ENCODE results near the gene RAB37. TPM values are rescaled to one million over a fixed set of nuclear protein-coding genes. Genes with fewer than 3 reads are reported as not detected.

RAB37 gene
- total and polyA plus RNA-seq, 7 experiments from 2014 or later, result 23.6 to 58.5 (median 30.7) TPM

DNA sequence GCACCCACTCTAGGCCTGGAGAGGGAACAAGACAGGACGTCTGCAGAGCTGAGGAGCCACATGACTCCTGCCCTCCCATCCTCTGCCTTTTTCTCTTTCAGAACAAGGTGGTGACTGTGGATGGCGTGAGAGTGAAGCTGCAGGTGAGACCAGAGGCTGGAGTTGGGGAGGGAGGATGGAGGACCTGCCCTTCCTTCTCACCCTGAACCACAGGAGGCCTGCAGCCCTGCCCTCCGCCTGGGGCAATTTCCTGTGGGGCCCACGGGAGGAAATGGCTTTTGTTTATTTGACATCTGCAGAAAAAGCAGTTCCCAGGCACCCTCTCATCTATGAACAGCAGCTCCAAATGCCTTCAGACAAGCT is 5.1 kb downstream of the RAB37 start:
- peak overlapping the region; percentile 88 to 99 (median 95) for H3K27ac Mint-ChIP-seq
- Histone ChIP-seq H3K4me1 (ENCODE audit: control insufficient read depth in 2 of 2, insufficient read depth in 2 of 2, low read length in 2 of 2) (peaks cover 80 to 83% of the 10 kb centered on the region in 2 donors), H3K27me3 (ENCODE audit: control insufficient read depth in 2 of 2, insufficient read depth in 2 of 2, low read length in 2 of 2) (no peaks in the 10 kb centered on the region), H3K9me3 (ENCODE audit: control insufficient read depth in 2 of 3, low read length in 3 of 3) (no peaks in the 10 kb centered on the region), H3K36me3 (ENCODE audit: control insufficient read depth in 2 of 3, insufficient read depth in 3 of 3, low read length in 3 of 3) (no peaks in the 10 kb centered on the region), H3K4me3 (ENCODE audit: low read length) (peak overlapping the region; percentile 10), H3K27ac (ENCODE audit: low read depth, low read length) (peak overlapping the region; percentile 63)
- CTCF ChIA-PET, result interaction anchor here (0.6 to 2.5 kb wide), 10 partner anchors 11 to 585 kb away, joined by 3 to 26 read pairs (median 6); no protein-coding TSS in a partner anchor
- POLR2A ChIA-PET, result interaction anchor here (0.7 to 3.2 kb wide), 8 partner anchors 9 to 158 kb away, joined by 3 to 27 read pairs (median 8); partner anchors contain the start of gene NAT9
- DNase-seq, result peak in 5 of 9 donors; percentile 42 to 65 (median 45)
- ATAC-seq, result peak; percentile 17
- intact Hi-C loops (cut with micrococcal nuclease), result loop anchor here in 1 of 2 donors (5.0 to 10.0 kb wide), 2 partner anchors 215 to 443 kb away; partner anchors contain the start of gene SUMO2
- peak overlapping the region; percentile 64 to 90 (median 84) for H3K4me3 Mint-ChIP-seq
- H3K27me3 Mint-ChIP-seq, result no peaks in the 10 kb centered on the region
- H3K9me3 Mint-ChIP-seq, result peaks cover 0 to 2% (median 0%) of the 10 kb centered on the region in 11 donors
- peaks cover 0 to 35% (median 0%) of the 10 kb centered on the region in 5 donors for H3K36me3 Mint-ChIP-seq
- H3K4me1 Mint-ChIP-seq, result peaks cover 71 to 93% (median 82%) of the 10 kb centered on the region in 7 donors

DNA sequence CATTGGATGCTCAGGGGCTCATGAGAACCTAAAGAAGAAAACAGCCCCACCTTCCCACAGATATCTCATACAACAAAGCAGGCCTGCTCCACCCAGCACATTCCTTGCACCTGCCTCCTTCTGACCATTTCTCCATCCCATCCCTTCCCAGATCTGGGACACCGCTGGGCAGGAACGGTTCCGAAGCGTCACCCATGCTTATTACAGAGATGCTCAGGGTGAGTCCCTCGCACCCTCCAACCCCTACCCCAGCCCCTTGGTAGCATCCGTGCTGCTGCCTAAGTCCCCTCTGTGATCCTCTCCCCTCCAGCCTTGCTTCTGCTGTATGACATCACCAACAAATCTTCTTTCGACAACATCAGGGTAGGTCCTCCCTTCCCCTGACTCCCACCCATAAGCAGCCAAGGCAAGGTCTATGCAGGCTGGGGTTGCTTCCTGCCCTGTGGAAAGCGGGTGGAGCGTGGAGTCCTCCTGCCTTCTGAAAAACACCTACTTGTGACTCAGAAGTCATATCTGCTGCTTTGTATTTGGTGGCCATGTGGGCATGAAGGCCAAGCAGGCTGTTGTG is 6.0 kb downstream of the RAB37 start:
- POLR2A ChIA-PET, result interaction anchor here (0.7 to 3.2 kb wide), 7 partner anchors 8 to 157 kb away, joined by 3 to 27 read pairs (median 8); no protein-coding TSS in a partner anchor

DNA sequence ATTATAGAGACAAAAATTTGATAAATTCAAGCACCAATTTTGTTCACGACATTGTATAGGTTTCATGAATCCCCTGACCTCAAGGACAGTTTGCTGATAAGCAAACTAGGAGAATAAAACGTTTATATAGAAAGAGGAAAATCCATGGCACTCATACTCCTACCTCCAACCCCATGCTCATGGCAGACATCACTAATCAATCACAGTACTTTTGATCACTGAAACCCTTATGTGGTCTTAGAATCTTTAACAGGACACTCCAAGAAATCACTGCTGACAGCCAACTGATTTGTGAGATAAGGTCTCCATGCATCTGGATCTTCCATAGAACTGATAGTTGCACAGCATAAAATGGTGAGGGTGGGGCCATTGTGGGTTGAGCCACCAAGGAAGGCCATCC is 6.7 kb downstream of the RAB37 start:
- Mint-ChIP-seq H3K27ac (peak overlapping the region; percentile 46 to 99 (median 94)), H3K4me1 (peaks cover 61 to 86% (median 78%) of the 10 kb centered on the region in 7 donors), H3K4me3 (peak overlapping the region; percentile 52 to 90 (median 80)), H3K36me3 (peaks cover 0 to 34% (median 0%) of the 10 kb centered on the region in 5 donors), H3K9me3 (peaks cover 0 to 3% (median 0%) of the 10 kb centered on the region in 11 donors), H3K27me3 (no peaks in the 10 kb centered on the region)
- peaks cover 79 to 83% of the 10 kb centered on the region in 2 donors for H3K4me1 ChIP-seq (ENCODE audit: control insufficient read depth in 2 of 2, insufficient read depth in 2 of 2, low read length in 2 of 2)
- H3K9me3 ChIP-seq (ENCODE audit: control insufficient read depth in 2 of 3, low read length in 3 of 3), result no peaks in the 10 kb centered on the region
- H3K27me3 ChIP-seq (ENCODE audit: control insufficient read depth in 2 of 2, insufficient read depth in 2 of 2, low read length in 2 of 2), result no peaks in the 10 kb centered on the region
- peaks cover 0 to 4% (median 0%) of the 10 kb centered on the region in 3 experiments for H3K36me3 ChIP-seq (ENCODE audit: control insufficient read depth in 2 of 3, insufficient read depth in 3 of 3, low read length in 3 of 3)
- ATAC-seq (no peak), DNase-seq (no peak)
- ChIA-PET POLR2A (interaction anchor here (4.6 to 20.3 kb wide), 2 partner anchors 15 to 31 kb away, joined by 34 to 372 read pairs; partner anchors contain the start of gene NAT9), CTCF (interaction anchor here (1.0 to 4.7 kb wide), 7 partner anchors 14 to 118 kb away, joined by 3 to 56 read pairs (median 20); partner anchors contain the start of gene NAT9)
- intact Hi-C loops (cut with micrococcal nuclease), result loop anchor here (1.0 to 10.0 kb wide), 8 partner anchors 15 to 441 kb away; partner anchors contain the start of gene SUMO2 (in 1 of the 2)
- peak overlapping the region; percentile 60 for H3K27ac ChIP-seq (ENCODE audit: low read depth, low read length)
- peak overlapping the region; percentile 19 for H3K4me3 ChIP-seq (ENCODE audit: low read length)

More for the DNA sequence above, 6.0 kb downstream of the RAB37 start:
- no peak for DNase-seq
- Mint-ChIP-seq H3K27me3 (no peaks in the 10 kb centered on the region), H3K4me3 (peak overlapping the region; percentile 69 to 90 (median 82)), H3K9me3 (peaks cover 0 to 3% (median 0%) of the 10 kb centered on the region in 11 donors), H3K36me3 (peaks cover 0 to 35% (median 0%) of the 10 kb centered on the region in 5 donors), H3K27ac (peak overlapping the region; percentile 88 to 99 (median 95)), H3K4me1 (peaks cover 68 to 93% (median 85%) of the 10 kb centered on the region in 7 donors)
- CTCF ChIA-PET, result interaction anchor here (1.0 to 2.5 kb wide), 7 partner anchors 10 to 121 kb away, joined by 3 to 26 read pairs (median 8); no protein-coding TSS in a partner anchor
- peak overlapping the region; percentile 60 for H3K27ac ChIP-seq (ENCODE audit: low read depth, low read length)
- peaks cover 85 to 88% of the 10 kb centered on the region in 2 donors for H3K4me1 ChIP-seq (ENCODE audit: control insufficient read depth in 2 of 2, insufficient read depth in 2 of 2, low read length in 2 of 2)
- intact Hi-C loops (cut with micrococcal nuclease), result loop anchor here in 1 of 2 donors (5.0 to 10.0 kb wide), 2 partner anchors 214 to 442 kb away; partner anchors contain the start of gene SUMO2
- H3K4me3 ChIP-seq (ENCODE audit: low read length), result peak overlapping the region; percentile 19
- no peaks in the 10 kb centered on the region for H3K27me3 ChIP-seq (ENCODE audit: control insufficient read depth in 2 of 2, insufficient read depth in 2 of 2, low read length in 2 of 2)
- H3K9me3 ChIP-seq (ENCODE audit: control insufficient read depth in 2 of 3, low read length in 3 of 3), result no peaks in the 10 kb centered on the region
- H3K36me3 ChIP-seq (ENCODE audit: control insufficient read depth in 2 of 3, insufficient read depth in 3 of 3, low read length in 3 of 3), result no peaks in the 10 kb centered on the region
- no peak for ATAC-seq

DNA sequence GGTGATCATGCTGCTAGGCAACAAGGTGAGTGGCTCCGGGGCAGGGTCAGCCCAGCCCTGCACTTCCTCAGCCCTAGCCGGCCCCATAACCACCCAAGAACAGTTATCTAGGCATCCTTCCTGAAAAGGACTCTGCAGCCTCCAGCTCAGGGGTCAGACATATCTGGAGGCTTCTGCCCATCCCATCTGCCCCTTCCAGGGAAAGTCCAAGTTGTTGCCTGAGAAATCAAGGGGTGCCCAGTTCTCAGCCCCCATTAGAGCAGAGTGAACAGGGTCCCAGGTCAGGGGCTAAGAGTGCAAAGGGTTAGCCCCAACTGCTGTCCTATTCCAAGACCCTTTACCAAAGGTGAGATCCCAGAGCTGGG is 7.3 kb downstream of the RAB37 start:
- H3K27me3 Mint-ChIP-seq, result no peaks in the 10 kb centered on the region
- Histone ChIP-seq H3K9me3 (ENCODE audit: control insufficient read depth in 2 of 3, low read length in 3 of 3) (no peaks in the 10 kb centered on the region), H3K4me1 (ENCODE audit: control insufficient read depth in 2 of 2, insufficient read depth in 2 of 2, low read length in 2 of 2) (peaks cover 73 to 78% of the 10 kb centered on the region in 2 donors), H3K36me3 (ENCODE audit: control insufficient read depth in 2 of 3, insufficient read depth in 3 of 3, low read length in 3 of 3) (peaks cover 0 to 9% (median 0%) of the 10 kb centered on the region in 3 experiments), H3K27me3 (ENCODE audit: control insufficient read depth in 2 of 2, insufficient read depth in 2 of 2, low read length in 2 of 2) (no peaks in the 10 kb centered on the region), H3K4me3 (ENCODE audit: low read length) (no peak overlapping the region), H3K27ac (ENCODE audit: low read depth, low read length) (peak overlapping the region; percentile 60)
- ChIA-PET CTCF (interaction anchor here (1.0 to 4.7 kb wide), 10 partner anchors 14 to 118 kb away, joined by 3 to 56 read pairs (median 15); partner anchors contain the start of genes GRIN2C and NAT9), POLR2A (interaction anchor here (1.8 to 20.3 kb wide), 3 partner anchors 9 to 31 kb away, joined by 7 to 372 read pairs (median 34); partner anchors contain the start of gene NAT9)
- peaks cover 55 to 80% (median 72%) of the 10 kb centered on the region in 7 donors for H3K4me1 Mint-ChIP-seq
- H3K27ac Mint-ChIP-seq, result peak overlapping the region; percentile 84 to 99 (median 94)
- peaks cover 0 to 31% (median 0%) of the 10 kb centered on the region in 5 donors for H3K36me3 Mint-ChIP-seq
- no peak for ATAC-seq
- no peak for DNase-seq
- H3K4me3 Mint-ChIP-seq, result peak overlapping the region in 7 of 10 donors; percentile 62 to 90 (median 77)
- H3K9me3 Mint-ChIP-seq, result peaks cover 0 to 3% (median 0%) of the 10 kb centered on the region in 11 donors
- intact Hi-C loops (cut with micrococcal nuclease), result loop anchor here (1.0 to 10.0 kb wide), 8 partner anchors 14 to 440 kb away; partner anchors contain the start of gene SUMO2 (in 1 of the 2)

DNA sequence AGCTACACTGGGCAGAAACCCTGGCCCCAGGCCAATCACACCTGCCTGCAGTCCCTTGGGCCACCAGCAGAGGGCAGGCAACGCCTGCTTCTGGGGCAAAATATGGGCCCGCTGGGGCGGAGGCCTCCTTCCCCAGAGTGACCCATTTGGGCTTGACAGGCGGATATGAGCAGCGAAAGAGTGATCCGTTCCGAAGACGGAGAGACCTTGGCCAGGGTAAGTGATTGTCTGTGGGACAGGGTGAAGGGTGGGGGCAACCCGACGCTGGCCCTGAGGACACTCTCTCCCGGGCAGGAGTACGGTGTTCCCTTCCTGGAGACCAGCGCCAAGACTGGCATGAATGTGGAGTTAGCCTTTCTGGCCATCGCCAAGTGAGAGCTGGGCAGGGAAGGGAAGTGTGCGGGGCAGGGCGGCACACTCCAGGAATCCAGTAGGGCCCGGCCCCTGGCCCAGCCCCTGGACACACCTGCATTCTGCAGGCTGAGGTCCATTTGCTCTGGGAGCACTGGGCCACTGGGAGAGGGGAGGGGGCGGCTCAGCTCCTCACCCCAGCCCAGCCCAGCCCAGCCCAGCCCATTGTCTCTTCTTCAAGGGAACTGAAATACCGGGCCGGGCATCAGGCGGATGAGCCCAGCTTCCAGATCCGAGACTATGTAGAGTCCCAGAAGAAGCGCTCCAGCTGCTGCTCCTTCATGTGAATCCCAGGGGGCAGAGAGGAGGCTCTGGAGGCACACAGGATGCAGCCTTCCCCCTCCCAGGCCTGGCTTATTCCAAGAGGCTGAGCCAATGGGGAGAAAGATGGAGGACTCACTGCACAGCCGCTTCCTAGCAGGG is 7.9 kb downstream of the RAB37 start:
- H3K27me3 Mint-ChIP-seq, result no peaks in the 10 kb centered on the region
- no peak overlapping the region for H3K4me3 ChIP-seq (ENCODE audit: low read length)
- POLR2A ChIA-PET, result interaction anchor here (0.6 to 20.3 kb wide), 9 partner anchors 8 to 88 kb away, joined by 3 to 372 read pairs (median 7); partner anchors contain the start of genes NAT9 and RAB37

More for the DNA sequence above, 7.9 kb downstream of the RAB37 start:
- Histone ChIP-seq H3K9me3 (ENCODE audit: control insufficient read depth in 2 of 3, low read length in 3 of 3) (no peaks in the 10 kb centered on the region), H3K36me3 (ENCODE audit: control insufficient read depth in 2 of 3, insufficient read depth in 3 of 3, low read length in 3 of 3) (peaks cover 0 to 15% (median 0%) of the 10 kb centered on the region in 3 experiments), H3K27ac (ENCODE audit: low read depth, low read length) (peak overlapping the region; percentile 16), H3K27me3 (ENCODE audit: control insufficient read depth in 2 of 2, insufficient read depth in 2 of 2, low read length in 2 of 2) (no peaks in the 10 kb centered on the region), H3K4me1 (ENCODE audit: control insufficient read depth in 2 of 2, insufficient read depth in 2 of 2, low read length in 2 of 2) (peaks cover 68 to 72% of the 10 kb centered on the region in 2 donors)
- peak; percentile 61 to 92 (median 72) for DNase-seq
- H3K36me3 Mint-ChIP-seq, result peaks cover 0 to 36% (median 0%) of the 10 kb centered on the region in 5 donors
- H3K4me1 Mint-ChIP-seq, result peaks cover 56 to 74% (median 66%) of the 10 kb centered on the region in 7 donors
- intact Hi-C loops (cut with micrococcal nuclease), result loop anchor here (1.0 to 10.0 kb wide), 9 partner anchors 14 to 1513 kb away; partner anchors contain the start of gene SUMO2 (in 1 of the 2)
- CTCF ChIA-PET, result interaction anchor here (0.6 to 4.7 kb wide), 19 partner anchors 8 to 1153 kb away, joined by 3 to 56 read pairs (median 7); partner anchors contain the start of genes GRIN2C, NAT9 and RAB37
- H3K4me3 Mint-ChIP-seq, result peak overlapping the region; percentile 53 to 90 (median 72)
- ATAC-seq, result peak; percentile 45
- peaks cover 0 to 3% (median 0%) of the 10 kb centered on the region in 11 donors for H3K9me3 Mint-ChIP-seq
- H3K27ac Mint-ChIP-seq, result peak overlapping the region; percentile 84 to 99 (median 90)

Measured in naive thymus-derived CD4-positive, alpha-beta T cell (primary cell).